ENCODE data around the gene E2F4.

GRCh38 chr16:67195676-67196075, 3.7 kb downstream of the E2F4 start:
- TF ChIP-seq CTCF (IDR thresholded peaks at IDR 0.05; ENCODE audit: insufficient read depth, low read depth, low read length) (no peak), EZH2 (IDR thresholded peaks at IDR 0.05; ENCODE audit: insufficient read depth, low read length) (no peak)
